Measurements from ENCODE around the gene ENOX1.

The ENOX1 gene

GRCh38 chr13:43682701-43683100, 104.1 kb downstream of the ENOX1 start:
- no peak overlapping the region for H3K4me3 ChIP-seq (ENCODE audit: control insufficient read depth, low read depth, low read length)
- TF ChIP-seq CTCF (IDR thresholded peaks at IDR 0.05; ENCODE audit: control insufficient read depth, insufficient read depth, low read depth, low read length, missing control alignments): no peak
- DNase-seq (ENCODE audit: low read depth): no peak

GRCh38 chr13:43676320-43676719, 110.5 kb downstream of the ENOX1 start:
- no peak for TF ChIP-seq CTCF (IDR thresholded peaks at IDR 0.05; ENCODE audit: control insufficient read depth, insufficient read depth, low read depth, low read length, missing control alignments)
- H3K4me3 ChIP-seq (ENCODE audit: control insufficient read depth, low read depth, low read length): no peak overlapping the region
- DNase-seq (ENCODE audit: low read depth): no peak

GRCh38 chr13:43675577-43675976, 111.2 kb downstream of the ENOX1 start:
- DNase-seq (ENCODE audit: low read depth): no peak
- TF ChIP-seq CTCF (IDR thresholded peaks at IDR 0.05; ENCODE audit: control insufficient read depth, insufficient read depth, low read depth, low read length, missing control alignments): no peak
- no peak overlapping the region for H3K4me3 ChIP-seq (ENCODE audit: control insufficient read depth, low read depth, low read length)

GRCh38 chr13:43669964-43670363, 116.8 kb downstream of the ENOX1 start:
- TF ChIP-seq CTCF (IDR thresholded peaks at IDR 0.05; ENCODE audit: control insufficient read depth, insufficient read depth, low read depth, low read length, missing control alignments): no peak
- no peak overlapping the region for H3K4me3 ChIP-seq (ENCODE audit: control insufficient read depth, low read depth, low read length)
- DNase-seq (ENCODE audit: low read depth): no peak

GRCh38 chr13:43669101-43669500, 117.7 kb downstream of the ENOX1 start:
- no peak for DNase-seq (ENCODE audit: low read depth)
- no peak overlapping the region for H3K4me3 ChIP-seq (ENCODE audit: control insufficient read depth, low read depth, low read length)
- TF ChIP-seq CTCF (IDR thresholded peaks at IDR 0.05; ENCODE audit: control insufficient read depth, insufficient read depth, low read depth, low read length, missing control alignments): no peak

GRCh38 chr13:43666403-43666802, 120.4 kb downstream of the ENOX1 start:
- DNase-seq (ENCODE audit: low read depth): no peak
- no peak for TF ChIP-seq CTCF (IDR thresholded peaks at IDR 0.05; ENCODE audit: control insufficient read depth, insufficient read depth, low read depth, low read length, missing control alignments)
- no peak overlapping the region for H3K4me3 ChIP-seq (ENCODE audit: control insufficient read depth, low read depth, low read length)

GRCh38 chr13:43665388-43665787, 121.4 kb downstream of the ENOX1 start:
- DNase-seq (ENCODE audit: low read depth): no peak
- no peak for TF ChIP-seq CTCF (IDR thresholded peaks at IDR 0.05; ENCODE audit: control insufficient read depth, insufficient read depth, low read depth, low read length, missing control alignments)
- no peak overlapping the region for H3K4me3 ChIP-seq (ENCODE audit: control insufficient read depth, low read depth, low read length)

All from AG09309 (cell line).